HG03565 (cell line): ENCODE results near the gene HYOU1.
"Not testable (repeated sequence)": the region's sequence is repeated elsewhere in the genome, so short reads cannot be mapped to it uniquely, and the experiment has no call there.

Experiments used
- ATAC-seq: cut with Tn5 transposase; IDR thresholded peaks from one replicate; pipeline ENCODE4 v1.9.1; 2021; ENCODE audit warnings: mild to moderate bottlenecking, moderate library complexity; ENCODE audit not compliant: unreplicated experiment

HYOU1 gene

DNA sequence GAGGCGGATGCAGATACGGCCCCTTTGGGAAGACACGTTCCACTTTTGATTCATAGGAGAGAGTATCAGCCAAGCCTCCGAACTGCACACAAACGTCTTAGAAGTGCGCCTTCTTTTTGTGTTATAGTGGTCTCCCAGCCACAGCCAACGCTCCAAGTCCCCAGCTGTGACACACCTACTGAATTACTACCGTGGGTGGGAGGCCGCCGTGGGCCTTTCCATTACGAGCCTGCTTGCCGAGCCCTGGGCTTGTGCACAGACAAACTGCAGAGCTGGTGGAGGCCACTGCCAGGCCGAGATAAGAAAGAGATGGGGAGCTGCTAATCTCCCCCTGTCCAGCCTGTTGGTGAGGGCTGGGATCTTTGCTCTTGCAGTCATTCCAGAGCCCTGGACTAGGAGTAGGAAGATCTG lies 28.4 kb upstream of the HYOU1 start:
- ATAC-seq, result no peak

GRCh38 chr11:119084663-119085436 lies 27.8 kb upstream of the HYOU1 start, which contains the start of gene HMBS:
TSS of gene HMBS (plus strand) at chr11:119084881. CDS start at chr11:119085034, 153 bp downstream.
- ATAC-seq, result peak; percentile 78

DNA sequence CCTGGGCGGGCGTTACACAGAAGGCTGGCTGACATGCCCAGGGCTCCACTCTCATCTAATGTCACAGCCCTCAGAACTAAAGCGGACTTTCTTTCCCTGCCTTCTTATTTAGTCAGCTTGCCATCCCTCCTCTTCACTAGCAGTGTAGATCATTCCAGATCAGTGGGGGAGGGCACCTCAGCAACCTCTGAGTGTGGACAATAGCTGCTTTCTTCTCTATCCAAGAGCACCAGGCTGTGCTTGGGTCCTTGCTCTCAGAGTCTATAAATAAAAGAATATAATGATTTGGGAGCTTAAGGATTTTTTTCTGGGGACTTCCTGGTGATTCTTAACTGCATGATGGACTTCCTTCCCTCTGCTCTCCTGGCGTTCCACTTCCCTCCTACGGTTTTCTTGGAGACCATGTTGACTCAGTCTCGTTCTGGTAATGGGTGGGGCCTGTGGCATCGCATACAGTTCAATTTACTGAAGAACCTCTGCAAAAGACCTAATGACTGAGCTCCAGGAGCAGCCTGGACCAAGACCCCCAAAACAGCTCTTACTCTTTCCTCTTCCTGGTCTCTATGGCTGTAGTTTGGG lies 24.8 kb upstream of the HYOU1 start:
- no peak for ATAC-seq

- no peak for ATAC-seq
Observed at GRCh38 chr11:119078675-119079420, 21.8 kb upstream of the HYOU1 start.

DNA sequence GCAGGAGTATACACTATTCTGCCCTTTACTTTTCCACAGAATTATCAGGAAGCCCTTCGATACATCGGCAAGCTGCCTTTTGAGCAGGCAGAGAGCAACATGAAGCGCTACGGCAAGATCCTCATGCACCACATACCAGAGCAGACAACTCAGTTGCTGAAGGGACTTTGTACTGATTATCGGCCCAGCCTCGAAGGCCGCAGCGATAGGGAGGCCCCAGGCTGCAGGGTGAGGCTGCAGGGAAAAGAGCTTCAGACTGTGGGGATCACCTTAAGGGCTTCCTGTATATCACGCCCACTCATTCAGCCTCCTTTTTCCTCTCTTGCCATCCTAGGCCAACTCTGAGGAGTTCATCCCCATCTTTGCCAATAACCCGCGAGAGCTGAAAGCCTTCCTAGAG lies 20.8 kb upstream of the HYOU1 start:
- ATAC-seq, result no peak

DNA sequence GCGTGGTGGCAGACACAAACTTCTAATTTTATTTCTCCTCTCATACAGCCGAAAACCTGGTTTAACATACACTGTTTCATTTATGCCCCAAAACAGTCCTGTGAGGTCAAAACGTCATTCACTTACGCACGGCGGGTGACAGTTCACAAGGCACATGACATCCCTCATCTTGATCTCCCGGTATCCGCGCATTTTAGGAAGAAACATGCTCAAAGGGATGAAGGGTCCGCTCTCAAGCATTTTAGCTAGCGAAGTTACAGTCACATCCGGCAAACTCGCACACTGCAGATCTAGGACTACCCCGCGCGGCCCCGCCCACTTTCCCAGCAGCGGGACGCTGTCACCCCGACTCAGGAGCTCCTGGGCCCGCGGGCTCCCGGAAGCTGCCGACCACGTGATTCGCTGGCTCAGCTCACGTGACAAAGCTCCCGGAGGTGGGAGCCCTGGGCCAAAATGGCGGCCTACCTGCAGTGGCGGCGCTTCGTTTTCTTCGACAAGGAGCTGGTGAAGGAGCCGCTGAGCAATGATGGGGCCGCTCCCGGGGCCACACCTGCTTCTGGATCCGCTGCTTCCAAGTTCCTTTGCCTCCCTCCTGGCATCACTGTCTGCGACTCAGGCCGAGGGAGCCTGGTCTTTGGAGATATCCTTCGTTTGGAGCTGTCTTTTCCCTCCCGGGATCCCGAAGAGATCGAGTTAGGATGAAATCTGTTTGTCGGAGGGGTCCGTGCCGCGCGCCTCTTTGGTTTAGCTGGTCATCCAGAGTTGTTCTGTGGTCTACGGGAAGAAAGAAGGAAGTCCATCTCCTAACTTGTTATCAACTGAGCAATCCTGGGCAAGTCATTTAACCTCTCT lies 10.6 kb upstream of the HYOU1 start, which contains the start of gene VPS11:
VPS11 (plus strand) TSS at position 448 of the 852 bp plus-strand sequence; CDS start at position 454, 6 bp downstream.
- ATAC-seq, result peak; percentile 83

DNA sequence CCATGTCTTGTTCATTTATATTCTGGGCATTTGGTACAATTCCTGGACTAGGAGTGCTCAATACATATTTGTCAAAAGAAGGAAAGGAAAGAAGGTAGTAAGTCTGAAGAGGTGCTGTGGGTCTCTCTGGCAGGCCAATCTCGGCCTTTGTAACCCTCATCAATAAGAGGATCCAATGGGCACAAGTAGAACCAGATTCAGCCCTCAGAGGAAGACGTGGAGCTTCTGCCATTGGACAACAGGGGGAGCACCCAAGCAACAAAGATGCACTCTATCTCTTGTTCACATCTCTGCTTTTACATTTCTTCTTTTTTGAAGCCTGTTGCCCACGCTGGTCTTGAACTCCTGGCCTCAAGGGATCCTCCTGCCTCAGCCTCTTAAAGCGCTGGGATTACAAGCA lies 8.4 kb upstream of the HYOU1 start:
- no peak for ATAC-seq

- no peak for ATAC-seq
Observed at GRCh38 chr11:119062779-119063178, 5.8 kb upstream of the HYOU1 start.

- no peak for ATAC-seq
Observed at GRCh38 chr11:119061256-119061655, 4.3 kb upstream of the HYOU1 start.

DNA sequence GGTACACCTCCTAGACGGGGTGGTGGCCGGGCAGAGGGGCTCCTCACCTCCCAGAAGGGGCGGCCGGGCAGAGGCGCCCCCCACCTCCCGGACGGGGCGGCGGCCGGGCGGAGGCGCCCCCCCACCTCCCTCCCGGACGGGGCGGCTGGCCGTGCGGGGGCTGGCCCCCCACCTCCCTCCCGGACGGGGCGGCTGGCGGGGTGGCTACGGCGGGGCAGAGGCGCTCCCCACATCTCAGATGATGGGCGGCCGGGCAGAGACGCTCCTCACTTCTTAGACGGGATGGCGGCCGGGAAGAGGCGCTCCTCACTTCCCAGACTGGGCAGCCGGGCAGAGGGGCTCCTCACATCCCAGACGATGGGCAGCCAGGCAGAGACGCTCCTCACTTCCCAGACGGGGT lies 2.1 kb upstream of the HYOU1 start:
- not testable (repeated sequence) for ATAC-seq

DNA sequence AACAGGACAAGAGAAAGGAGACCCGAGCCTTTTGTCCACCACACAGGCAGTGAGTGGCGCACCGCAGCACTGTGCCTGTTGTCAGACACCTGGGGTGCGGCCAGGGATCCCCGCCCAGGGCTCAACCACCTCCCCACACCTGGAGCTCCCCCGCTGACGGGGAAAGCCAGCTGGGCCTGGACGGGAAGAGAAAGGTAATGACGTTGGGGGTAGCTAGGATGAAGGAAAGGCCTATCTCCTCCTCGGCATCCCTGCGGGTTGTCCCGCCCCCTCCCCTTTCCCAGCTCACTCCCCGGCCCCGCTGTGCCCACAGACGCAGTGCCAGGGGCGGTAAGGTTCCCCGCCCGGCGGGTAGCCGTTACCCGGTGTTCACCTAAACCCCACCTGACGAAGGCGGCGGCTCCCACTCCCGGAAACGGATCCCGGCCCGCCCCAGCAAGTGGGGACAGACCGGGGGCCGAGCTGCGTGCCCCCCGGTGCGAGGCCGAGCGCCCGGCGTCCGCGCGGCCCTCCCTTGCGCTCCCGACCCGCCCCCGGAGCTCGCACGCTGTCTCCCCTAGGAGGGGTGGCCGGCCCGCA lies 495 bp downstream of the HYOU1 start:
- peak; percentile 2 for ATAC-seq

DNA sequence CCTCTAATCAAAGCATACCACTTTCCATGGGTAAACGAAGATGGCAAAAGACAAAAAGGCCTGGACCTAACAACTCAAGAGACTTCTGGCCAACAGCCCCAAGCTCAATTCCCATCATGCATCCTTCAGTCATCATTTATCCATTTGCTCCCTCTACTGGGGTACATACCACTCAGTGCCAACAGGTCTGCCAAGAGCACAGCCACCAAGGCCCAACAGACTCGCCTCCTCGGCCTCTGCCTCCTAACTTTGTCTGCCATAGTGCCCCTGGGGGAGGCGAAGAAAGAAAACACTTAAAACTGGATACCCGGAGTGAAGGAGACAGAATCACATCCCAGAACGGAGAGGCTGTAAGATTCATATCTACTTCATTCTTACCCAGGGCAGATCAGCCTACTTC lies 1.1 kb downstream of the HYOU1 start:
- no peak for ATAC-seq

- ATAC-seq, result no peak
Observed at GRCh38 chr11:119054418-119054817, 2.6 kb downstream of the HYOU1 start.

DNA sequence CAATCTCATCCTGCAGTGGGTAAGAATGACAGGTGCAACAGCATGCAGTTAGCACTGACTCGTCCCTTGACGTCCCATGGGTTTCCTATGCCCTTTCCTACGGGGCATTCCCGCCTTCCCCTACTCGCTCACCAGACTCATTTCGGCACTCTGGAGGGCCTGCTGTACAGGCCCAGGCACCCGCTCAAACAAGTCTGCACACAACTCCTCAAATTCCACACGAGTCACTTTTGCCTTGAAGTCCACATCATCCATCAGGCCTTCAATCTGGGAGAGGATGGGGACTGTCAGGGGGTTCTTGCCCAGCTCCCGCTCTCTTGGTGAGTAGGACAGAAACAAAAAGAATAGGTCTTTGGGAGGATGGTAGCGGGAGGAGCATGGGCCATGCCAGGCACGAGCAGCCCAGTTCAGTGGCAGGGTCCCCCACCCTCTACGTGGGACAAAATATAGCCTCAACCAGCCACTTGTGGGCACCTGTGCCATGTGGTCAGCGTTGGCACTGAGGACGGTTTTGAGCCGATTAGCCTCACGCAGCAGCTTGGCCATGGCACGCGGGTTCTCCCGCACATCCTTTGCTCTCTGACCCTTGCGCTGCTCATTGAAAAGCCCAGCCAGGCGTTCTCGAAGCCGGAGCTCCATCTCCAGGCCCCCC lies 4.7 kb downstream of the HYOU1 start:
- ATAC-seq, result no peak

GRCh38 chr11:119051440-119052162 lies 5.4 kb downstream of the HYOU1 start:
- ATAC-seq, result no peak

GRCh38 chr11:119049081-119049480 lies 7.9 kb downstream of the HYOU1 start:
- no peak for ATAC-seq

DNA sequence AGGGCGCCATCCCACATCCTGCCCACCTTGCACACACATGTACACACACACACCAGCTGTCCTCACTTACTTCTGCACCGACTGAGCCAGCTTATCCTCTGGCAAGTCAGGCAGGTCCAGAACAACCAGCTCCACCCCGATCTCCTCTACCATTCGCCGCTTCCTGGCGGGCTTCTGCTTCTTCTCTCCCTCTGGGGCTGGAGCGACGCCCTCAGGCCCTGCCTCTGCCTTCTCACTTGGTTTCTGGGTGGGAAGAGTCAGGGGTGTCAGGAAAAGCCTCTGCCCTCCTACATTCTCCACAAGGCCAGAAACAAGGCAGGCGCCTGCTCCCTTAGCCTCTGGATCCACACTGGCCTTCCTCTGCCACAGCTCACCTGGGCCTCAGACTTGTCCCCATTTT lies 8.4 kb downstream of the HYOU1 start:
- ATAC-seq, result no peak

DNA sequence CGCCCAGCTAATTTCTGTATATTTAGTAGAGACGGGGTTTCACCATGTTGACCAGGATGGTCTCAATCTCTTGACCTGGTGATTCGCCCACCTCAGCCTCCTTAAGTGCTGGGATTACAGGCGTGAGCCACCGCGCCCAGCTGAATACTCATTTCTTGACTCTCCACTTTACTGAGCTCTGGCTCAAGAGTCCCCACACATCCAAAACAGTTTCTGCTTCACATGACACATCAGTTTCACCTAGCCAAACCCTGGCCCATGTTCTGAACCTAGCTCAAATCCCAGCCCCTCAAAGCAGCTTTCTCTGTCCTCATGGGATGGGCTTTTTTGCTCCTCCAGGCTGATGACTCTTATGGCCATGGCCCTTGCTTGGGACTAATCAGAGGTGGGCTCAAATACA lies 9.8 kb downstream of the HYOU1 start:
- no peak for ATAC-seq

GRCh38 chr11:119046489-119046888 lies 10.5 kb downstream of the HYOU1 start:
- no peak for ATAC-seq
